GM12865 (cell line): ENCODE results near the gene DIAPH2.
A peak's percentile ranks its signal among the peaks of the same experiment; 100 is the strongest.

Experiments used
- DNase-seq: peaks from one replicate; pipeline ENCODE4 v3.0.0; 2010; ENCODE audit warnings: low read depth
- H3K4me3 ChIP-seq: 2 replicates; pipeline ENCODE4 v1.5.1; 2011; ENCODE audit warnings: mild to moderate bottlenecking, low read depth, low read length, control low read depth
- TF ChIP-seq, protein P1 (sequence below): IDR thresholded peaks from 2 replicates; pipeline ENCODE4 v1.5.1; 2011; ENCODE audit warnings: low read length, control low read depth, low read depth, inconsistent platforms; ENCODE audit not compliant: insufficient read depth; ENCODE audit errors: missing control alignments

The DIAPH2 gene

DNA sequence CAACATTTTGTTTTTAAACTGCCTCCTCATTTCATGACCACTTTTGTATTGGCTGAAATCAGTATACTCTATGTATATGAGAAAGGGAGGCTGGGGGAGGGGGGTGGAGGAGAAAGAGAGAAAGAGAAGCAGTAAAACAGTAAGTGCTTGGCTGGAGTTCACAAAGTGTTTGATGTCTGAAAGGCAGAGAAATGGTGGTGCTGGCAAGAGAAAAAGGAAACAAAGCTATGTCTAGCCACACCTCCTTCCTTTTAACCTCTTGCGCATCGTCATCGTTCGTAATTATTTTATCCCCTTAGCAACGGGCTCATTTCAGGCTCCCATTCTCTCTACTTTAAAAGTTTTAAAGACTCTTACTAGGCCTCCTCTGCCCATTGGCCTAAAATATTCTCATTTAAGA lies 224.6 kb downstream of the DIAPH2 start:
- no peak overlapping the region for H3K4me3 ChIP-seq
- TF ChIP-seq, protein P1, sequence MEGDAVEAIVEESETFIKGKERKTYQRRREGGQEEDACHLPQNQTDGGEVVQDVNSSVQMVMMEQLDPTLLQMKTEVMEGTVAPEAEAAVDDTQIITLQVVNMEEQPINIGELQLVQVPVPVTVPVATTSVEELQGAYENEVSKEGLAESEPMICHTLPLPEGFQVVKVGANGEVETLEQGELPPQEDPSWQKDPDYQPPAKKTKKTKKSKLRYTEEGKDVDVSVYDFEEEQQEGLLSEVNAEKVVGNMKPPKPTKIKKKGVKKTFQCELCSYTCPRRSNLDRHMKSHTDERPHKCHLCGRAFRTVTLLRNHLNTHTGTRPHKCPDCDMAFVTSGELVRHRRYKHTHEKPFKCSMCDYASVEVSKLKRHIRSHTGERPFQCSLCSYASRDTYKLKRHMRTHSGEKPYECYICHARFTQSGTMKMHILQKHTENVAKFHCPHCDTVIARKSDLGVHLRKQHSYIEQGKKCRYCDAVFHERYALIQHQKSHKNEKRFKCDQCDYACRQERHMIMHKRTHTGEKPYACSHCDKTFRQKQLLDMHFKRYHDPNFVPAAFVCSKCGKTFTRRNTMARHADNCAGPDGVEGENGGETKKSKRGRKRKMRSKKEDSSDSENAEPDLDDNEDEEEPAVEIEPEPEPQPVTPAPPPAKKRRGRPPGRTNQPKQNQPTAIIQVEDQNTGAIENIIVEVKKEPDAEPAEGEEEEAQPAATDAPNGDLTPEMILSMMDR = no peak
- no peak for DNase-seq

DNA sequence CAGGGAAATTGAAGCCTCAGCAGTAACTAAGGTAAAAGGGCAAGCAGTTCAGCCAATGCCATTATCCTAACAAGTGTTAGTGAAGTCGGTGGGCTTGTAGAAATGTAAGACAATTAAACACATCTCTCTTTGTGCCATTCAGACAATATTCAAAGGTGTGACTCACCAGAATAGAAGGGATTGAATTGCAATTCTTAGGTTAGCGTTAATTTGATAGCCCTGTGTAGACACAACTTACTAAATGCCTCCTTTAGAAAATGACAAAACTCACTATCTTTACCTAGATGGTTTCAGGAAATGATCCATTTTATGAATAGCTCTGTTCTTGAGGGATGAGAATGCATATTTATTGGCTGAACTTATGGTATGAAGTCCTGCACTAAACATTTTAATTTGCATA lies 234.2 kb downstream of the DIAPH2 start:
- TF ChIP-seq, protein P1 = no peak
- H3K4me3 ChIP-seq = no peak overlapping the region
- no peak for DNase-seq

DNA sequence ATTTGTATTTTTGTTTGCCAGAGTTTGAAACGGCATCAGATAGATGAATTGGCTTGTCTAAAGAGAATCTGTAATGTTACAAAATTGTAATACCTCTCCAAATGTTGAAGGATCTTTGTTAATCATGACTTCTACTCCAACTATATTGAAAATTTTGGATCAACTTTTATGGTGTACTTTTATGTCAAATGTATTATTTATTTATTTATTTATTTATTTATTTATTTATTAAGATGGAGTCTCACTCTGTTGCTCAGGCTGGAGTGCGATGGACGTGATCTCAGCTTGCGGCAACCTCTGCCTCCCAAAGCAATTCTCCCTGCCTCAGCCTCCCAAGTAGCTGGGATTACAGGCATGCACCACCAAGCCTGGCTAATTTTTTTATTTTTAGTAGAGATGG lies 235.0 kb downstream of the DIAPH2 start:
- TF ChIP-seq, protein P1 = no peak
- H3K4me3 ChIP-seq = no peak overlapping the region
- DNase-seq = no peak

DNA sequence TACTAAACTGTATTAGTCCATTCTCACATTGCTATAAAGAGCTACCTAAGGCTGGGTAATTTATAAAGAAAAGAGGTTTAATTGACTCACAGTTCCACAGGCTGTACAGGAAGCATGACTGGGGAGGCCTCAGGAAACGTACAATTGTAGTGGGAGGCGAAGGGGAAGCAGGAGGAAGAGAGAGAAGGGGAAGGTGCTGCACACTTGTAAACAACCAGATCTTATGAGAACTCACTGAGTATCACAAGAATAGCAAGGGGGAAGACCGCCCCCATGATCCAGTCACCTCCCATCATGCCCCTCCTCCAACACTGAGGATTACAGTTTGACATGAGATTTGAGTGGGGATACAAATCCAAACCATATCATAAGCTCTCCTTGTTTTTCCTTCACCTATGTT lies 239.9 kb downstream of the DIAPH2 start:
- TF ChIP-seq, protein P1 = no peak
- no peak overlapping the region for H3K4me3 ChIP-seq
- no peak for DNase-seq

DNA sequence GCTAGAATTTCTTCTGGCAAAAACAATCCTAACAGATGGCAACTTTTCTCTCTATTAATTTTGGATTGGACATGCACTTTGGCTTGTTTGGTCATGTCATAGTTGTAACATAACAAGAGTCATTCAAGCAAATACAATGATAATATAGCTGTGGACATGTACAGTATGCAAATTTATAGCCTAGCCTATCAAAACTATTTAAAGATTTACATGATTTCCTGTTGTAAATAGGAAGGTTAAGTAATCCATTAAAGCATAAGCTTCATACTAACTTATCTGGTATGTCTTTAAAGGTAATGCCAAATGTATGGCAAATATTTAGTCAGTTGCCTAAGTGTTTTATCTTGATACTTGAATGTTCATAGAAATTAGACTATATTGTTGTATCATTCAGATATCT lies 244.4 kb downstream of the DIAPH2 start:
- H3K4me3 ChIP-seq = no peak overlapping the region
- DNase-seq = no peak
- TF ChIP-seq, protein P1 = no peak

DNA sequence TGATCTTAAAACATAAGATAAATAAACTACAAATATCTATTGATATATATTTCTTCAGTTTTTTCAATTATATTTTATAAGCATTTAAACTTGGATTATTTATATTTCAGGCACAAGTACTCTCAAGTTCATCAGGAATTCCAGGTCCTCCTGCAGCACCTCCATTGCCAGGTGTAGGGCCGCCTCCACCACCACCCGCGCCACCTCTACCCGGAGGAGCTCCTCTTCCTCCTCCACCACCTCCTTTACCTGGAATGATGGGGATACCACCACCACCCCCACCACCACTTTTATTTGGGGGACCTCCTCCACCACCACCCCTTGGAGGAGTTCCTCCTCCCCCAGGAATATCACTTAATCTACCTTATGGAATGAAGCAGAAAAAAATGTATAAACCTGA lies 273.1 kb downstream of the DIAPH2 start:
- DNase-seq = no peak
- TF ChIP-seq, protein P1 = no peak
- H3K4me3 ChIP-seq = no peak overlapping the region

DNA sequence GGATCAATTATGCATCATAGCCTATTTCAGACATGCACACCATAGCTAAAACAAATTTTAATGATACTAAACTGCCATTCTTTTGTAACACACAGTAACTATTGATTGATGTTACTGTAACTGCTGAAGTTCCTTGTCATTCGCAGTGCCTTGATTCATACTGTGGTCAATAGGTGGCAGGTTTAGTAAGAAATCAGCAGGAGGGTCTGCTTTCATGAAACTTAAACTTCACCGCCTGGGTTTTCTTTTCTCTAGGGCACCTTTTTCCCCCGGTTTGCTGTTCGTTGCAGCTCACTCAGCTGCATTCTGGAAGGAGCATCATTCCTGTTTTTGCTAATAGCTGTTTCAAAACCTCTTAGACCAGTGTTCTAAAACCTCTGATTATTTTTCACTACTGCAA lies 287.2 kb downstream of the DIAPH2 start:
- TF ChIP-seq, protein P1 = no peak
- no peak overlapping the region for H3K4me3 ChIP-seq

More for the DNA sequence above, 287.2 kb downstream of the DIAPH2 start:
- peak; percentile 0 for DNase-seq
